ENCODE measurements around the gene C1QTNF9.
"Not testable (repeated sequence)": the region's sequence is repeated elsewhere in the genome, so short reads cannot be mapped to it uniquely, and the experiment has no call there.

GRCh38 chr13:24366315-24366714 lies 56.9 kb downstream of the C1QTNF9 start:
- not testable (repeated sequence) for TF ChIP-seq CTCF (IDR thresholded peaks at IDR 0.05; ENCODE audit: low read depth, low read length, missing input control); GABPA (IDR thresholded peaks at IDR 0.05 in 1 of 2, conservative IDR thresholded peaks at IDR 0.05 in 1 of 2); YY1 (IDR thresholded peaks at IDR 0.05); REST (IDR thresholded peaks at IDR 0.05); JUND (IDR thresholded peaks at IDR 0.05); RAD21 (IDR thresholded peaks at IDR 0.05); EGR1 (IDR thresholded peaks at IDR 0.05; ENCODE audit: low read depth in 2 of 2); ATF3 (IDR thresholded peaks at IDR 0.05); MAX (IDR thresholded peaks at IDR 0.05)

Data from liver (tissue), 3 donors.